Body of pancreas (tissue), 4 donors: ENCODE results near the gene TRNP1. TPM values are rescaled to one million over a fixed set of nuclear protein-coding genes. Genes with fewer than 3 reads are reported as not detected.

Source experiments
- ATAC-seq: fragments of 150-250 bp; one replicate; pipeline ENCODE4 v1.9.1; 2016
- DNase-seq, 4 donors: peaks; one replicate each; pipeline ENCODE4 v3.0.0-alpha.2; 2019
- H3K27ac ChIP-seq, 4 donors: fragments of 200-600 bp; sonication (generic); 1 replicate in 3 of 4; 2 replicates in 1 of 4; pipeline versions ENCODE4 v1.5.1 to v1.6.1; 2016 to 2019; ENCODE audit warnings: mild to moderate bottlenecking in 1 of 4, mixed read lengths in 1 of 4, moderate library complexity in 1 of 4
- H3K27me3 ChIP-seq, 2 donors: fragments of 200-600 bp; sonication (generic); one replicate each; pipeline ENCODE4 v1.6.0; 2016; ENCODE audit warnings: mild to moderate bottlenecking in 1 of 2
- H3K36me3 ChIP-seq, 2 donors: fragments of 200-600 bp; sonication (generic); replicated peaks in 1 of 2; 2 replicates each; pipeline ENCODE4 v1.5.1; 2016; ENCODE audit warnings: low read depth in 2 of 2; ENCODE audit not compliant: insufficient read depth in 1 of 2
- H3K4me1 ChIP-seq: fragments of 200-600 bp; sonication (generic); one replicate; pipeline ENCODE4 v1.6.0; 2016
- H3K4me3 ChIP-seq, 2 donors: fragments of 200-600 bp; sonication (generic); 1 replicate in 1 of 2; 2 replicates in 1 of 2; pipeline ENCODE4 v1.5.1; 2016 to 2019
- H3K9me3 ChIP-seq, 3 donors: fragments of 200-600 bp; sonication (generic); 1 replicate in 2 of 3; 2 replicates in 1 of 3; pipeline ENCODE4 v1.5.1; 2016
- CTCF ChIP-seq, 7 experiments: fragments of 450-650 bp in 4 of 7; fragments of 200-600 bp in 3 of 7; sonication (generic) in 3 of 7; IDR thresholded peaks; one replicate each; pipeline ENCODE4 v1.5.1; 2016 to 2019; ENCODE audit warnings: antibody characterized with exemption in 7 of 7
- POLR2A ChIP-seq, 3 donors: fragments of 450-650 bp; IDR thresholded peaks; one replicate each; pipeline ENCODE4 v1.6.1; 2016; ENCODE audit warnings: antibody characterized with exemption in 3 of 3, mild to moderate bottlenecking in 2 of 3
- WGBS, 2 donors: methylation state at CpG; one replicate each; pipeline ENCODE4 v1.1.5; 2017; 5-methylcytosine and 5-hydroxymethylcytosine counted together
- intact Hi-C: fragments of 100-400 bp; cut with DNase I; formaldehyde crosslinking; loops from one replicate; pipeline ENCODE4 v1.15.1; 2023
- total RNA-seq, 2 donors: library from RNA; depleted of rRNA; stranded (reverse); fragments of >200 nt; gene quantifications; one replicate each; pipeline ENCODE4 v1.1.0, GENCODE V29; 2016

Gene TRNP1
- total RNA-seq, 2 donors from 2014 or later: 17.1 to 32.6 TPM

DNA sequence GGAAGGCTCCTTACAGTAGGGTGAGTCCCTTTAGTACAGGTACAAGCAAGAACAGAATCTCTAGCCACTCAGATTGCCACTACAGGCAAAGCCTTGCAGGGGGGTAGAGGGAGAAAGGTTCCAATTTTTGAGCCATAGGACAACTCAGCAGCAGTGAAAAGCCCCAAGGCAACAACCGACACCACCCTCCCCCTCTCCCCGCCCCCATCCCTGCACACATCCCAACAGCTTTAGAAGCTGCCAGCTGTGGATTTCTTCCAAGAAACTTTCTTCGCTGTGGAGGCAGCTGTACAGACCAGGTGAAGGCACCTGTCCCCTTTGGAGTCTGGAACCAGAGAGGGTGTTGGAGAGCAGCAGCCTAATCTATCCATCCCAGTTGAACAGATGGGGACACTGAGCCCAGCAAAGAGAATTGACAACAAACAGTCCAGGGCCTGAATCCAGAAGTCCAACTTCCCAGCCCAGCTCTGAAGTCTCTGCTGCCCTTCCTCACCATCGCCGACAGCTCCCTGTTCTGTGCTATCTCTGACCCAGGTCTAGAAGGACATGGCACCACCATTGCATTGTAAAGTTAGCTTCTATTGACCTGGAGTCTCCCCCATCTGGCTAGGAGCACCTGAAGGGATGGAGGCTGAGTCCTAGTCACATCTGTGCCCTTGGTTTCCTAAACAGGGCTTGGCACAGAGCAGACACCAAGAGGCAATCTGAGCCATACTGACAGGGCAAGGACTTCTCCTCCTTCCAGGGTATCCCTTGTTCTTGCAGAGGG lies 16.9 kb downstream of the TRNP1 start:
- TF ChIP-seq POLR2A (IDR thresholded peaks at IDR 0.05): no peak
- no peak for TF ChIP-seq CTCF (IDR thresholded peaks at IDR 0.05)
- peaks cover 58% of the 10 kb centered on the region for H3K4me1 ChIP-seq
- no peak for DNase-seq
- no peaks in the 10 kb centered on the region for H3K36me3 ChIP-seq
- H3K27ac ChIP-seq: peak overlapping the region; percentile 58 to 91 (median 68)
- no peaks in the 10 kb centered on the region for H3K9me3 ChIP-seq
- no peak for ATAC-seq
- no peaks in the 10 kb centered on the region for H3K27me3 ChIP-seq
- WGBS, 2 donors: 33 to 55% methylated on average over 3 to 5 of the region's 5 CpGs
- intact Hi-C loops: no loop called here
- H3K4me3 ChIP-seq: no peak overlapping the region

DNA sequence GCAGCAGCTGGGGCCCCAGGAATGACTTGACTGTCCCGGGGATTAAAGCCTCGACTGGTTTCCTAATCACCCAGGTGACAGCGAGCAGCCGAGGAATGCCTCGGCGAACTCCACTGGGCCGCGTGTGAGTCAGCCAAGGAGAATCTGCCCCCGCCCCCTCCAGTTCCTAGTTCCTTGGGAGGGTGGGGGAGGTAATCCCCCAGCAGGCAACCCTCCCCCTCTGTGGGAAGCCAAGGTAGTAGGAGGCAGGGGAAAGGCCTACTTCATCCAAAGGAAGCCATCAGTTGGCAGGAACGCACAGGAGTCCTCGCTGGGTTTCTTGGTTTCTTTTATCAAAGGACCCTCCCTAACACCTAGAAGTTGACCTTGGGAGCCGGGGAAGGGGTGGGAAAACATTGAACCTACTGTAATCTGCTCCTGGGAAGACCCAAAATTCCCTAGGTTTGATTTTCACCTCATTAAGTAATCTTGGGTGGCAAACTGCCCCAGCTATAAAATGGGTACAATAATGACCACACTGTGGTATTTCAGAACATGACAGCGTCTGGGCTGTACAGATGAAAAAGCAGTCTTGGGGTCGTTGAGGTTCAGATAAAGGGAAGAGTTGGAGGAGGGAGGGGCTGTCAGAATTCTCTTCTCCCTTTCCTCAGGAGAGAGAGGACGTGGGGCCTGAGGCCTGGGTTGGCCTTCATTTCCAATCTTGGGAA lies 17.7 kb downstream of the TRNP1 start:
- Histone ChIP-seq H3K4me1 (peaks cover 58% of the 10 kb centered on the region), H3K4me3 (no peak overlapping the region), H3K27ac (peak overlapping the region; percentile 58 to 91 (median 68)), H3K9me3 (no peaks in the 10 kb centered on the region), H3K27me3 (no peaks in the 10 kb centered on the region), H3K36me3 (no peaks in the 10 kb centered on the region)
- peak in 3 of 4 donors; percentile 53 to 81 (median 55) for DNase-seq
- intact Hi-C loops: no loop called here
- no peak for TF ChIP-seq POLR2A (IDR thresholded peaks at IDR 0.05)
- no peak for TF ChIP-seq CTCF (IDR thresholded peaks at IDR 0.05)
- ATAC-seq: no peak
- WGBS, 2 donors: 42 to 52% methylated on average over 13 to 15 of the region's 15 CpGs

GRCh38 chr1:27011976-27012563 lies 18.6 kb downstream of the TRNP1 start:
- Histone ChIP-seq H3K27me3 (no peaks in the 10 kb centered on the region), H3K27ac (peak overlapping the region; percentile 13 to 89 (median 72)), H3K4me3 (no peak overlapping the region), H3K4me1 (peaks cover 54% of the 10 kb centered on the region), H3K36me3 (no peaks in the 10 kb centered on the region), H3K9me3 (no peaks in the 10 kb centered on the region)
- no peak for TF ChIP-seq POLR2A (IDR thresholded peaks at IDR 0.05)
- TF ChIP-seq CTCF (IDR thresholded peaks at IDR 0.05): no peak
- ATAC-seq: no peak
- WGBS, 2 donors: 30 to 54% methylated on average over 7 to 22 of the region's 24 CpGs
- intact Hi-C loops: no loop called here
- no peak for DNase-seq

DNA sequence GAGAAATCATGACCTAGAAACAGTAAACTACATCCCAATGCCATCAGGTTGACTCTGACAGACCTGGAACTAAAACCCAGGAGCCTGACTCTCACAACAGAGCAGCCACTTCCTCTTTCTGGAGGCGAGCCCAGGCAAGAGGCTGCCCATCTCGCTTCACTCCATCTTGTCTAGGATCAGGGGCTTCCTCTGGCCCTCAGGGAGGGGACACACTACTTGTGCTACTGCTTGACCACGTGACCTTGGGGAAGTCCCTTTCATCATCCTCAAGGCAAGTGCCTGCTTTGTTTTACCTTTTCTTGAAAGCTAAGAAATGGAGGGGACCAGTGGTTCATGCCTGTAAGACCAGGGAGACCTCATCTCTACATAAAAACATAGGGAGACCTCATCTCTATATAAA lies 21.8 kb downstream of the TRNP1 start:
- no peak overlapping the region for H3K27ac ChIP-seq
- intact Hi-C loops: no loop called here
- H3K9me3 ChIP-seq: no peaks in the 10 kb centered on the region
- TF ChIP-seq POLR2A (IDR thresholded peaks at IDR 0.05) (no peak), CTCF (IDR thresholded peaks at IDR 0.05) (no peak)
- peaks cover 24% of the 10 kb centered on the region for H3K4me1 ChIP-seq
- WGBS, 2 donors: 34 to 75% methylated on average over 2 to 3 of the region's 3 CpGs
- no peaks in the 10 kb centered on the region for H3K36me3 ChIP-seq
- DNase-seq (no peak), ATAC-seq (no peak)
- H3K27me3 ChIP-seq: no peaks in the 10 kb centered on the region
- no peak overlapping the region for H3K4me3 ChIP-seq
